HCT116 (cell line): ENCODE results near the gene MEIS2.

Experiments
- ATF3 ChIP-seq: IDR thresholded peaks from 2 replicates; pipeline ENCODE4 v1.6.1; 2012
- CEBPB ChIP-seq: IDR thresholded peaks from 2 replicates; pipeline ENCODE4 v1.6.1; 2012; ENCODE audit warnings: low read depth
- ELF1 ChIP-seq: IDR thresholded peaks from 2 replicates; pipeline ENCODE4 v1.6.1; 2012; ENCODE audit warnings: low read depth, borderline replicate concordance
- POLR2A ChIP-seq: IDR thresholded peaks from 2 replicates; pipeline ENCODE4 v1.7.0; 2011; ENCODE audit warnings: borderline replicate concordance; ENCODE audit not compliant: insufficient read depth, insufficient read length; ENCODE audit errors: extremely low read depth
- TF ChIP-seq, protein P1 (sequence below): IDR thresholded peaks from 2 replicates; pipeline ENCODE4 v1.6.1; 2011; ENCODE audit warnings: mild to moderate bottlenecking, low read length, moderate library complexity; ENCODE audit not compliant: insufficient replicate concordance; ENCODE audit errors: extremely low read depth
- TF ChIP-seq, protein P2 (sequence below), 3 experiments: fragments of 200-600 bp in 1 of 3; sonication (generic) in 1 of 3; IDR thresholded peaks in 2 of 3; conservative IDR thresholded peaks in 1 of 3; 2 replicates each; pipeline ENCODE4 v1.5.1; 2012 to 2017; ENCODE audit warnings: low read depth in 2 of 3, low read length in 2 of 3, antibody characterized with exemption in 1 of 3, borderline replicate concordance in 1 of 3, control low read depth in 1 of 3, mild to moderate bottlenecking in 1 of 3, mixed read lengths in 1 of 3, mixed run types in 1 of 3, moderate library complexity in 1 of 3; ENCODE audit not compliant: insufficient read depth in 1 of 3
- TF ChIP-seq, protein P3 (sequence below): IDR thresholded peaks from 2 replicates; pipeline ENCODE4 v1.6.1; 2012

DNA sequence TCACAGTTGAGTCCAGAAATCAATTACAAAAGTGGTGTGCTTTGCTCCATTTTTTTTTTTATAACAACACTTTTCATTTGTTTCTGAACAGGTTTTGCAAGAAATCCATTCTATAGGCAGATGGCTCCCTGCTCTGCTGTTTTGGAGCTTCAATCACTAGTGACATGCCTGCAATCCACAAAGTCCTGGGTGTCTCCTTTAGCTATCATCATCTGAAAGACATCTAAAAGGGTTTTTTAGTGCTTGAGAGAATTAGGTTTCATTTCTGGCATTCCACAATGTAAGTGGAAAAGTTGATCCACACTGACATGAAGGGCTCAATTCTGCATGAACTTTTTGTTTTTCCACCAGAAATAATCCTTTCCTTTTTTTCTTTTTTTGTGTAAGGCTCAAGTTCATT is 24.0 kb upstream of the MEIS2 start:
- TF ChIP-seq, protein P1, sequence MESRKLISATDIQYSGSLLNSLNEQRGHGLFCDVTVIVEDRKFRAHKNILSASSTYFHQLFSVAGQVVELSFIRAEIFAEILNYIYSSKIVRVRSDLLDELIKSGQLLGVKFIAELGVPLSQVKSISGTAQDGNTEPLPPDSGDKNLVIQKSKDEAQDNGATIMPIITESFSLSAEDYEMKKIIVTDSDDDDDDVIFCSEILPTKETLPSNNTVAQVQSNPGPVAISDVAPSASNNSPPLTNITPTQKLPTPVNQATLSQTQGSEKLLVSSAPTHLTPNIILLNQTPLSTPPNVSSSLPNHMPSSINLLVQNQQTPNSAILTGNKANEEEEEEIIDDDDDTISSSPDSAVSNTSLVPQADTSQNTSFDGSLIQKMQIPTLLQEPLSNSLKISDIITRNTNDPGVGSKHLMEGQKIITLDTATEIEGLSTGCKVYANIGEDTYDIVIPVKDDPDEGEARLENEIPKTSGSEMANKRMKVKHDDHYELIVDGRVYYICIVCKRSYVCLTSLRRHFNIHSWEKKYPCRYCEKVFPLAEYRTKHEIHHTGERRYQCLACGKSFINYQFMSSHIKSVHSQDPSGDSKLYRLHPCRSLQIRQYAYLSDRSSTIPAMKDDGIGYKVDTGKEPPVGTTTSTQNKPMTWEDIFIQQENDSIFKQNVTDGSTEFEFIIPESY, result no peak
- TF ChIP-seq, protein P2, sequence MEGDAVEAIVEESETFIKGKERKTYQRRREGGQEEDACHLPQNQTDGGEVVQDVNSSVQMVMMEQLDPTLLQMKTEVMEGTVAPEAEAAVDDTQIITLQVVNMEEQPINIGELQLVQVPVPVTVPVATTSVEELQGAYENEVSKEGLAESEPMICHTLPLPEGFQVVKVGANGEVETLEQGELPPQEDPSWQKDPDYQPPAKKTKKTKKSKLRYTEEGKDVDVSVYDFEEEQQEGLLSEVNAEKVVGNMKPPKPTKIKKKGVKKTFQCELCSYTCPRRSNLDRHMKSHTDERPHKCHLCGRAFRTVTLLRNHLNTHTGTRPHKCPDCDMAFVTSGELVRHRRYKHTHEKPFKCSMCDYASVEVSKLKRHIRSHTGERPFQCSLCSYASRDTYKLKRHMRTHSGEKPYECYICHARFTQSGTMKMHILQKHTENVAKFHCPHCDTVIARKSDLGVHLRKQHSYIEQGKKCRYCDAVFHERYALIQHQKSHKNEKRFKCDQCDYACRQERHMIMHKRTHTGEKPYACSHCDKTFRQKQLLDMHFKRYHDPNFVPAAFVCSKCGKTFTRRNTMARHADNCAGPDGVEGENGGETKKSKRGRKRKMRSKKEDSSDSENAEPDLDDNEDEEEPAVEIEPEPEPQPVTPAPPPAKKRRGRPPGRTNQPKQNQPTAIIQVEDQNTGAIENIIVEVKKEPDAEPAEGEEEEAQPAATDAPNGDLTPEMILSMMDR (IDR thresholded peaks at IDR 0.05 in 2 of 3, conservative IDR thresholded peaks at IDR 0.05 in 1 of 3; ENCODE audit: borderline replicate concordance in 1 of 3, insufficient read depth in 1 of 3, low read depth in 2 of 3, low read length in 2 of 3), result no peak
- TF ChIP-seq, protein P3, sequence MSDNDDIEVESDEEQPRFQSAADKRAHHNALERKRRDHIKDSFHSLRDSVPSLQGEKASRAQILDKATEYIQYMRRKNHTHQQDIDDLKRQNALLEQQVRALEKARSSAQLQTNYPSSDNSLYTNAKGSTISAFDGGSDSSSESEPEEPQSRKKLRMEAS, result no peak
- TF ChIP-seq ATF3 (no peak), CEBPB (no peak), ELF1 (no peak), POLR2A (no peak)
